Activated CD4-positive, alpha-beta T cell treated with anti-CD3 and anti-CD28 coated beads for 4 hours (primary cell): ENCODE measurements around the gene GCLC.
"Not testable (repeated sequence)": the region's sequence is repeated elsewhere in the genome, so short reads cannot be mapped to it uniquely, and the experiment has no call there.

Experiments used
- DNase-seq, 2 donors: peaks; one replicate each; pipeline ENCODE4 v3.0.0-alpha.2; 2020

GCLC gene

GRCh38 chr6:53544470-53545308 lies at the start of gene GCLC:
TSS of gene GCLC (minus strand) at chr6:53545101. CDS start at chr6:53544645, 456 bp downstream.
- peak; percentile 81 to 84 for DNase-seq

GRCh38 chr6:53594596-53594995 lies 49.7 kb upstream of the GCLC start:
- no peak for DNase-seq

- DNase-seq = no peak
These were observed 48.1 kb upstream of the GCLC start for GRCh38 chr6:53593001-53593488.

- DNase-seq = no peak
These were observed 47.0 kb upstream of the GCLC start for GRCh38 chr6:53591873-53592272.

GRCh38 chr6:53588816-53589509 lies 44.1 kb upstream of the GCLC start:
- no peak for DNase-seq

GRCh38 chr6:53587291-53587690 lies 42.4 kb upstream of the GCLC start:
- DNase-seq = no peak

GRCh38 chr6:53585208-53585900 lies 40.5 kb upstream of the GCLC start:
- DNase-seq = no peak

- DNase-seq = no peak
These were observed 39.8 kb upstream of the GCLC start for GRCh38 chr6:53584726-53585125.

GRCh38 chr6:53583451-53583850 lies 38.5 kb upstream of the GCLC start:
- DNase-seq = no peak

GRCh38 chr6:53582963-53583362 lies 38.1 kb upstream of the GCLC start:
- DNase-seq = no peak

GRCh38 chr6:53581856-53582255 lies 37.0 kb upstream of the GCLC start:
- DNase-seq = no peak

GRCh38 chr6:53581173-53581773 lies 36.4 kb upstream of the GCLC start:
- no peak for DNase-seq

GRCh38 chr6:53579338-53579737 lies 34.4 kb upstream of the GCLC start:
- DNase-seq = no peak

- DNase-seq = no peak
These were observed 33.5 kb upstream of the GCLC start for GRCh38 chr6:53578371-53578770.

GRCh38 chr6:53573299-53573698 lies 28.4 kb upstream of the GCLC start:
- no peak for DNase-seq

- DNase-seq = not testable (repeated sequence)
These were observed 27.5 kb upstream of the GCLC start for GRCh38 chr6:53572379-53572778.

- no peak for DNase-seq
These were observed 24.1 kb upstream of the GCLC start for GRCh38 chr6:53568776-53569616.

- no peak for DNase-seq
These were observed 22.8 kb upstream of the GCLC start for GRCh38 chr6:53567701-53568100.

- DNase-seq = no peak
These were observed 21.9 kb upstream of the GCLC start for GRCh38 chr6:53566755-53567154.

GRCh38 chr6:53565886-53566285 lies 21.0 kb upstream of the GCLC start:
- no peak for DNase-seq

GRCh38 chr6:53564401-53565065 lies 19.6 kb upstream of the GCLC start:
- DNase-seq = no peak
